K562 (cell line): Measurements from ENCODE around the gene SLC4A2. TPM values are rescaled to one million over a fixed set of nuclear protein-coding genes. Genes with fewer than 3 reads are reported as not detected.

Experiments
- ATF3 ChIP-seq, 2 experiments: fragments of 450-650 bp in 1 of 2; sonication (generic) in 1 of 2; formaldehyde crosslinking in 1 of 2; IDR thresholded peaks in 1 of 2; conservative IDR thresholded peaks in 1 of 2; 2 replicates each; pipeline versions ENCODE4 v1.6.1 to v1.8.1; 2016 to 2023; ENCODE audit warnings: mild to moderate bottlenecking in 2 of 2, moderate library complexity in 2 of 2, inconsistent platforms in 1 of 2, missing genetic modification reagents in 1 of 2
- ATF4 ChIP-seq: fragments of 450-650 bp; formaldehyde crosslinking; IDR thresholded peaks from 2 replicates; pipeline ENCODE4 v1.4.0; 2022; ENCODE audit warnings: mild to moderate bottlenecking, moderate library complexity
- DPF2 ChIP-seq: fragments of 450-650 bp; IDR thresholded peaks from 2 replicates; pipeline ENCODE4 v1.6.1; 2016
- HMG20A ChIP-seq: fragments of 450-650 bp; formaldehyde crosslinking; conservative IDR thresholded peaks from 2 replicates; pipeline ENCODE4 v1.4.0; 2020; ENCODE audit warnings: mild to moderate bottlenecking, mixed read lengths
- MAFG ChIP-seq: fragments of 450-650 bp; conservative IDR thresholded peaks from 2 replicates; pipeline ENCODE4 v1.6.1; 2016; ENCODE audit warnings: missing genetic modification characterization, missing compliant biosample characterization
- MCM2 ChIP-seq: fragments of 450-650 bp; IDR thresholded peaks from 2 replicates; pipeline ENCODE4 v1.6.1; 2017; ENCODE audit warnings: low read depth, mild to moderate bottlenecking
- MED1 ChIP-seq: sonication (generic); formaldehyde crosslinking; IDR thresholded peaks from 2 replicates; pipeline ENCODE4 v1.8.1; 2023; ENCODE audit warnings: missing genetic modification reagents, borderline replicate concordance
- MTF1 ChIP-seq: fragments of 250-450 bp; sonication (Bioruptor Pico); IDR thresholded peaks from 2 replicates; pipeline ENCODE4 v1.9.0; 2021; ENCODE audit warnings: moderate library complexity, mild to moderate bottlenecking, inconsistent platforms, borderline replicate concordance
- PCBP1 ChIP-seq: fragments of 200-400 bp; formaldehyde crosslinking; IDR thresholded peaks from 2 replicates; pipeline ENCODE4 v1.6.1; 2018; ENCODE audit warnings: mild to moderate bottlenecking, low read depth, low read length; ENCODE audit not compliant: poor library complexity, severe bottlenecking
- PHB ChIP-seq: fragments of 250-450 bp; sonication (Bioruptor Pico); IDR thresholded peaks from 2 replicates; pipeline ENCODE4 v1.5.0; 2021
- PRPF4 ChIP-seq: fragments of 200-400 bp; formaldehyde crosslinking; IDR thresholded peaks from one replicate; pipeline ENCODE4 v1.6.1; 2017; ENCODE audit warnings: low read length, low read depth, mild to moderate bottlenecking; ENCODE audit not compliant: insufficient read depth, poor library complexity, severe bottlenecking
- RBM25 ChIP-seq: fragments of 200-400 bp; formaldehyde crosslinking; IDR thresholded peaks from 2 replicates; pipeline ENCODE4 v1.6.1; 2018; ENCODE audit warnings: low read length, low read depth, moderate library complexity; ENCODE audit not compliant: severe bottlenecking
- RUNX1 ChIP-seq: sonication (generic); IDR thresholded peaks from 2 replicates; pipeline ENCODE4 v1.6.1; 2016; ENCODE audit warnings: antibody characterized with exemption, low read depth
- SMARCC2 ChIP-seq: fragments of 450-650 bp; IDR thresholded peaks from 2 replicates; pipeline ENCODE4 v1.6.1; 2017; ENCODE audit warnings: antibody characterized with exemption, moderate library complexity, mild to moderate bottlenecking, low read depth
- TEAD4 ChIP-seq, 2 experiments: sonication (generic) in 1 of 2; formaldehyde crosslinking in 1 of 2; IDR thresholded peaks; 2 replicates each; pipeline versions ENCODE4 v1.6.1 to v1.8.0; 2012 to 2022; ENCODE audit warnings: borderline replicate concordance in 1 of 2, inconsistent platforms in 1 of 2, low read length in 1 of 2, mild to moderate bottlenecking in 1 of 2, missing genetic modification reagents in 1 of 2
- ZNF133 ChIP-seq: fragments of 250-450 bp; sonication (Bioruptor Pico); IDR thresholded peaks from 2 replicates; pipeline ENCODE4 v1.4.0; 2020; ENCODE audit warnings: mild to moderate bottlenecking
- ZNF239 ChIP-seq: fragments of 250-450 bp; sonication (Bioruptor Pico); IDR thresholded peaks from 2 replicates; pipeline ENCODE4 v1.4.0; 2020; ENCODE audit warnings: mild to moderate bottlenecking
- polyA plus RNA-seq, 8 experiments: library from polyadenylated mRNA; depleted of rRNA in 4 of 8; stranded (reverse) in 5 of 8; unstranded in 3 of 8; fragments of >200 nt; fragmentation: Nextera tagmentation in 2 of 8; fragmentation: Illumina TruSeq in 1 of 8; extraction: Ambion mirVana in 2 of 8; extraction: Trizol in 1 of 8; gene quantifications; 2 replicates each; pipeline versions ENCODE4 v1.2.1 to v1.2.3, GENCODE V29; 2011 to 2014; ENCODE audit warnings: inconsistent platforms in 1 of 8, missing spikeins in 1 of 8
- total RNA-seq, 7 experiments: library from RNA; depleted of rRNA in 6 of 7; stranded (reverse); fragments of >200 nt in 6 of 7; fragmentation: Illumina TruSeq in 2 of 7; extraction: Trizol in 2 of 7; gene quantifications; 2 replicates each; pipeline versions ENCODE4 v1.2.1 to v1.2.3, GENCODE V29; 2011 to 2021; ENCODE audit warnings: low replicate concordance in 1 of 7
- TF ChIP-seq, protein P1 (sequence below): fragments of 450-650 bp; IDR thresholded peaks from 2 replicates; pipeline ENCODE4 v1.6.1; 2018; ENCODE audit not compliant: partially characterized antibody
- TF ChIP-seq, protein P2 (sequence below), 2 experiments: IDR thresholded peaks; 2 replicates each; pipeline ENCODE4 v1.6.1; 2011; ENCODE audit warnings: borderline replicate concordance in 1 of 2, control low read depth in 1 of 2, low read depth in 1 of 2, low read length in 1 of 2, mild to moderate bottlenecking in 1 of 2, mixed read lengths in 1 of 2, moderate library complexity in 1 of 2; ENCODE audit not compliant: insufficient read depth in 1 of 2, insufficient read length in 1 of 2, poor library complexity in 1 of 2, severe bottlenecking in 1 of 2; ENCODE audit errors: extremely low read depth in 1 of 2
- TF ChIP-seq, protein P3 (sequence below): fragments of 450-650 bp; formaldehyde crosslinking; IDR thresholded peaks from 2 replicates; pipeline ENCODE4 v1.4.0; 2022; ENCODE audit warnings: missing genetic modification characterization

The SLC4A2 gene
- total and polyA plus RNA-seq, 9 of the 15 experiments (the other 6 are each of a cell fraction or from before 2014, with no cell fraction given): 11.4 to 375 (median 130) TPM

DNA sequence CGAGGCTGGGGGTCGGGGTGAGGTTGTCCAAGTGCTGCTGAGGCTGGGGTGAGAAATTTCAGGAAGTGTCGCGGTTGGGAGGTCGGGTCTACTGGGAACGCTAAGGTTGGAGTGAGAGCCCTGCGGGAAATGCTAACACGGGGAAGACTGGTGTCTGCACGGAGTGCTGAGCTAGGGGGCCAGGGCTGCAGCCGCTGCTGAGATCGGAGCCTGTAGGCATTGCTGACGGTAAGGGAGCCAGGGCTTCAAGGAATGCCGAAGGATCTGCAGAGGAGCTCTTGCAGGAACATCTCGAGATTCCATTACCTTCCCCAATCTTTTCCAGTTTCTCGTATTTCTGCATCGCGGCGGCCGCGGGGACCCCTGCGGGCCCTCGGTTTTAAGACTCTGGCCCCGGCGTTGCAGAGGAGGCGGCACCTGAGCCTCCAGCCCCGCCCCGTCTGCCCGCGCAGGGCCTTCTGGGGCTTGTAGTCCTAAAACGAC, 1.8 kb upstream of the SLC4A2 start, which contains the start of gene CDK5 (continued):
- TF ChIP-seq PCBP1 (no peak), RBM25 (no peak), SMARCC2 (no peak), MTF1 (no peak), TEAD4 (IDR thresholded peaks at IDR 0.05; ENCODE audit: low read length) (0 out of 2 replicates have a peak, but pooled peaks have one; percentile 15), TEAD4 (CRISPR knock-in tag; IDR thresholded peaks at IDR 0.05; ENCODE audit: borderline replicate concordance) (no peak), RUNX1 (no peak), HMG20A (CRISPR knock-in tag) (no peak), MCM2 (no peak), ATF3 (IDR thresholded peaks at IDR 0.05) (no peak), ATF3 (CRISPR knock-in tag; conservative IDR thresholded peaks at IDR 0.05) (no peak), MED1 (CRISPR knock-in tag) (no peak), ATF4 (peak; percentile 56), MAFG (tag) (no peak), PRPF4 (no peak), DPF2 (peak; percentile 48; the same call in 1 of the 2 replicates), ZNF133 (CRISPR knock-in tag) (no peak), PHB (peak; percentile 57; the same call in 1 of the 2 replicates), ZNF239 (CRISPR knock-in tag) (no peak)
- TF ChIP-seq, protein P1, sequence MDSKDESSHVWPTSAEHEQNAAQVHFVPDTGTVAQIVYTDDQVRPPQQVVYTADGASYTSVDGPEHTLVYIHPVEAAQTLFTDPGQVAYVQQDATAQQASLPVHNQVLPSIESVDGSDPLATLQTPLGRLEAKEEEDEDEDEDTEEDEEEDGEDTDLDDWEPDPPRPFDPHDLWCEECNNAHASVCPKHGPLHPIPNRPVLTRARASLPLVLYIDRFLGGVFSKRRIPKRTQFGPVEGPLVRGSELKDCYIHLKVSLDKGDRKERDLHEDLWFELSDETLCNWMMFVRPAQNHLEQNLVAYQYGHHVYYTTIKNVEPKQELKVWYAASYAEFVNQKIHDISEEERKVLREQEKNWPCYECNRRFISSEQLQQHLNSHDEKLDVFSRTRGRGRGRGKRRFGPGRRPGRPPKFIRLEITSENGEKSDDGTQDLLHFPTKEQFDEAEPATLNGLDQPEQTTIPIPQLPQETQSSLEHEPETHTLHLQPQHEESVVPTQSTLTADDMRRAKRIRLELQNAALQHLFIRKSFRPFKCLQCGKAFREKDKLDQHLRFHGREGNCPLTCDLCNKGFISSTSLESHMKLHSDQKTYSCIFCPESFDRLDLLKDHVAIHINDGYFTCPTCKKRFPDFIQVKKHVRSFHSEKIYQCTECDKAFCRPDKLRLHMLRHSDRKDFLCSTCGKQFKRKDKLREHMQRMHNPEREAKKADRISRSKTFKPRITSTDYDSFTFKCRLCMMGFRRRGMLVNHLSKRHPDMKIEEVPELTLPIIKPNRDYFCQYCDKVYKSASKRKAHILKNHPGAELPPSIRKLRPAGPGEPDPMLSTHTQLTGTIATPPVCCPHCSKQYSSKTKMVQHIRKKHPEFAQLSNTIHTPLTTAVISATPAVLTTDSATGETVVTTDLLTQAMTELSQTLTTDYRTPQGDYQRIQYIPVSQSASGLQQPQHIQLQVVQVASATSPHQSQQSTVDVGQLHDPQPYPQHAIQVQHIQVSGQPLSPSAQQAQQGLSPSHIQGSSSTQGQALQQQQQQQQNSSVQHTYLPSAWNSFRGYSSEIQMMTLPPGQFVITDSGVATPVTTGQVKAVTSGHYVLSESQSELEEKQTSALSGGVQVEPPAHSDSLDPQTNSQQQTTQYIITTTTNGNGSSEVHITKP: no peak
- TF ChIP-seq, protein P2, sequence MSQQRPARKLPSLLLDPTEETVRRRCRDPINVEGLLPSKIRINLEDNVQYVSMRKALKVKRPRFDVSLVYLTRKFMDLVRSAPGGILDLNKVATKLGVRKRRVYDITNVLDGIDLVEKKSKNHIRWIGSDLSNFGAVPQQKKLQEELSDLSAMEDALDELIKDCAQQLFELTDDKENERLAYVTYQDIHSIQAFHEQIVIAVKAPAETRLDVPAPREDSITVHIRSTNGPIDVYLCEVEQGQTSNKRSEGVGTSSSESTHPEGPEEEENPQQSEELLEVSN (IDR thresholded peaks at IDR 0.05; ENCODE audit: borderline replicate concordance in 1 of 2, extremely low read depth in 1 of 2, insufficient read depth in 1 of 2, insufficient read length in 1 of 2, low read depth in 1 of 2, low read length in 1 of 2, poor library complexity in 1 of 2, severe bottlenecking in 1 of 2): peak in 1 of 2 experiments; percentile 9
- TF ChIP-seq, protein P3, sequence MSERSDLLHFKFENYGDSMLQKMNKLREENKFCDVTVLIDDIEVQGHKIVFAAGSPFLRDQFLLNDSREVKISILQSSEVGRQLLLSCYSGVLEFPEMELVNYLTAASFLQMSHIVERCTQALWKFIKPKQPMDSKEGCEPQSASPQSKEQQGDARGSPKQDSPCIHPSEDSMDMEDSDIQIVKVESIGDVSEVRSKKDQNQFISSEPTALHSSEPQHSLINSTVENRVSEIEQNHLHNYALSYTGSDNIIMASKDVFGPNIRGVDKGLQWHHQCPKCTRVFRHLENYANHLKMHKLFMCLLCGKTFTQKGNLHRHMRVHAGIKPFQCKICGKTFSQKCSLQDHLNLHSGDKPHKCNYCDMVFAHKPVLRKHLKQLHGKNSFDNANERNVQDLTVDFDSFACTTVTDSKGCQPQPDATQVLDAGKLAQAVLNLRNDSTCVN (CRISPR knock-in tag): no peak
